Astrocyte (in vitro differentiated cells and primary cell): ENCODE measurements around the gene RPS6KA3.

Source experiments
- CTCF ChIP-seq: IDR thresholded peaks from 2 replicates; pipeline ENCODE4 v1.5.1; 2011; ENCODE audit warnings: low read depth, mild to moderate bottlenecking, inconsistent platforms, low read length, moderate library complexity; ENCODE audit not compliant: insufficient read depth
- EZH2 ChIP-seq: IDR thresholded peaks from 2 replicates; pipeline ENCODE4 v1.6.1; 2012; ENCODE audit warnings: mild to moderate bottlenecking, low read length, inconsistent platforms; ENCODE audit not compliant: insufficient read depth

GRCh38 chrX:20140420-20140819 is 126.3 kb downstream of the RPS6KA3 start:
- TF ChIP-seq CTCF (no peak), EZH2 (no peak)
